H1 (cell line): ENCODE data around the gene TUBGCP6. TPM values are rescaled to one million over a fixed set of nuclear protein-coding genes. Genes with fewer than 3 reads are reported as not detected.

Source experiments
- CTCF ChIP-seq, 3 experiments: IDR thresholded peaks; 1 replicate in 2 of 3; 2 replicates in 1 of 3; pipeline versions ENCODE4 v1.5.1 to v1.6.1; 2011; ENCODE audit warnings: low read length in 3 of 3, mild to moderate bottlenecking in 3 of 3, inconsistent platforms in 2 of 3, low read depth in 1 of 3, moderate library complexity in 1 of 3; ENCODE audit not compliant: insufficient read depth in 1 of 3; ENCODE audit errors: control extremely low read depth in 1 of 3
- KDM1A ChIP-seq: fragments of 200-600, 300-600 bp; sonication (generic); IDR thresholded peaks from 2 replicates; pipeline ENCODE4 v1.7.1; 2016; ENCODE audit warnings: mild to moderate bottlenecking, low read length, borderline replicate concordance
- MAFK ChIP-seq: IDR thresholded peaks from 2 replicates; pipeline ENCODE4 v1.6.1; 2012; ENCODE audit warnings: low read depth, mild to moderate bottlenecking, improper control_type of control experiment, low read length
- polyA plus RNA-seq, 7 experiments: library from polyadenylated mRNA; depleted of rRNA in 3 of 7; stranded (reverse) in 5 of 7; unstranded in 2 of 7; fragments of >200 nt in 5 of 7; fragments of 200-250 nt in 2 of 7; gene quantifications; 1 replicate in 5 of 7; 2 replicates in 1 of 7; 4 replicates in 1 of 7; pipeline versions ENCODE4 v1.2.1 to v1.2.3, GENCODE V29; 2011 to 2013; ENCODE audit warnings: missing spikeins in 2 of 7, mixed read lengths in 2 of 7
- total RNA-seq: library from RNA; stranded (reverse); fragmentation: NEBNext Ultra II Directional; extraction: Animal tissue kit (Norgen Biotek cat#: 25700); gene quantifications from 2 replicates; pipeline ENCODE4 v1.2.1, GENCODE V29; 2021

Gene TUBGCP6
- total and polyA plus RNA-seq, 2 of the 8 experiments (the other 6 are each of a cell fraction or from before 2014, with no cell fraction given), result 24.2 to 24.7 TPM

- no peak for TF ChIP-seq CTCF (IDR thresholded peaks at IDR 0.05; ENCODE audit: control extremely low read depth in 1 of 3, insufficient read depth in 1 of 3, low read depth in 1 of 3, low read length in 3 of 3)
- TF ChIP-seq KDM1A, result no peak
- no peak for TF ChIP-seq MAFK
- TF ChIP-seq, all 59 proteins: peak for 0
Measured at GRCh38 chr22:50255607-50256006, 10.8 kb upstream of the TUBGCP6 start (continued).
